ENCODE measurements around the gene ZCCHC12.
"Not testable (repeated sequence)": the region's sequence is repeated elsewhere in the genome, so short reads cannot be mapped to it uniquely, and the experiment has no call there.

The ZCCHC12 gene

DNA sequence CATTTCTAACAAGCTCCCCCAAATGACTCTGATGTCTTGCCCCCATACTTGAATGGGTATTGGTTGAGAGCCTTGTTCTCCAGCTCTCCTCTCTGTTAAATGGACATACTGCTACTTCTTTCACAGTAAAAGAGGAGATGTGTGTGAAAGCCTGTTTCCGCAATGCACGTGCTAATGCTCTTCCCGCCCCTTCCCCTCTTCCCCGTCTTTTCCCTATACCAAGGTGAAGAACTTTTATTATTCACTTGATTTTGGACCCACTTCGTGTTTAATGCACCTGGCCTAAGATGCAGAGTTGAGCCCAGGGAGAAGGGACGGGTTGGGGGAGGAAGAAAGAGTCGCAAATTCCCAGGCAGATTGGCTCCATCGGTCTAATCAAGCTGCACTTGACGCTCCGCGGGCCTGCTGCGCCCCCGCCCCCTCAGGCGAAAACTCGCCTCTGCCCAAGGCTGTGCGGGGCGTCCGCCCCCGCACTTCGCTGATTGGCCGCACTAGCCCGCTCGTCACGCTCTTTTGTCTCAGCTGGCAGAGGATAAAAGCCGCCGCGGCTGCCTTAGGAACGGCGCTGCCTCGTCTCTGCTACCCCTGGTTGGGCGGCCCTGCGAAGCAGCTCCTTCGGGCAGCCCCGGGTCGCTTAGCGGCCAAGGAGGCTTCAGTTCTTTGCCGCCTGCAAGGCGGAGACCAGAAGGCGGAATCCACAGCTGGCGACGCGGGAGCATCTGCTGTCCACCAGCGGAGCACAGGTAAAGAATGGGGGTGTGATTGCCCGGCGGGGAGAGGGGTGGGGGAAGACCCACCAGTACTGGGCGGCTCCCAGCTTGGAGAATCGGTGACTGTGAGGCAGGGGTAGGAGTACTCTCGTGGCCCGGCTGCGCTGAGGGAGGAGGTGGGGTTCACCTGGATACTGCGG, at the start of gene ZCCHC12:
Gene ZCCHC12 (plus strand): TSS at position 562 of the 910 bp plus-strand sequence. CDS start 1,421 bp downstream, outside the sequence.
- peak; percentile 83 for DNase-seq (ENCODE audit: low spot score)

DNA sequence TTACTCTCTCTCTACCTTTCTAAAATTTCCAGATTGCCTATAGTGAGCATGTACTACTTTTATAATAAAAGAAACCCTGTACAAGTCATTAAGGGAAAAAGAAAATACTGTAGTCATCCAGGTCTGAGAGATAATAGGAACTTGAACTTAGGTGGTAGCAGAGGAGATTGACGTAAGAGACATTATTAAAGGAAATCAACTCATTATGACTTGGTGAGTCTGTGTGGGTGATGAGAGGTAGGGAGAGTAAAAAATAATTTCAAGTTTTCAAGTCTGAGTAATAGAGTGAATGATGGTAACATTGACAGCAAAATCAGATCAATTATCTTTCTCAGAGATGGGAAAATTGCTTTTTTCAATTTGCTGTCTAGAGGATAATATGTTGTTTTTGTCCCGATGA, 44.0 kb upstream of the ZCCHC12 start:
- no peak for DNase-seq (ENCODE audit: low spot score)

- no peak for DNase-seq (ENCODE audit: low spot score)
Observed at GRCh38 chrX:118780509-118780908, 43.1 kb upstream of the ZCCHC12 start.

- no peak for DNase-seq (ENCODE audit: low spot score)
Observed at GRCh38 chrX:118780911-118781310, 42.7 kb upstream of the ZCCHC12 start.

DNA sequence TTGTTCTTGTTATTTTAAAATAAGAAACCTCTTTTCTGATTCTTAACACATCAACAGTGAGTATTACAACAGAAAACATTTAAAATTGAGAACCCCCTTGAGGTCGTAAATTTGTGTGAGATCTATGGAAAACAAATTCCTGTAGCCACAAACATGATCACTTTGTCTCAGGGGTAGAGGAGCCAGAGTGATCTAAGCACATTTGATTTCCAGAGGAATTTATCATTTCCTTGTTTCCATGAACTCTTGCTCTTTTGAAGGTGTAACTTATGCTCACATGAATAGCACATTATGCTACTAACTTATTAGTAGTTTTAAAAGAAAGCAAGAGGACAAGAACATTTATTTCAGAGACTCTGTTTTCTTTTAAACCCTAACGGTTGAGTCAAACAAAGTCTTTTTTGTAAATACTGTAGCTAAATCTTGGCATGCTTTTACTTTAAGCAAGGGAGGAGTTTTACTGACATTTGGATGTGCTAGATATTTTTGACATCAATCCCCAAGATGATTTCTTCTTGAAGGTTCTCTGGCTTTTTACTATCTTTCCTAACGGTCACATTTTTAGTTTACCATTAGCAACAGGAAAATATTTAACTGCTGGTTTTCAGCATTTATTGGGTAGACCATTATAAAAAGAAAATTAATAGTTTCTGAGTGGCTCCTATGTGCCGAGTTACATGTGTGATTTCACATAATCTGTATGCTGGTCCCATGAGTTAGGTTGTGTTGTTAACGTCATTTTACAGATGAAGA, 27.9 kb upstream of the ZCCHC12 start:
- no peak for DNase-seq (ENCODE audit: low spot score)

DNA sequence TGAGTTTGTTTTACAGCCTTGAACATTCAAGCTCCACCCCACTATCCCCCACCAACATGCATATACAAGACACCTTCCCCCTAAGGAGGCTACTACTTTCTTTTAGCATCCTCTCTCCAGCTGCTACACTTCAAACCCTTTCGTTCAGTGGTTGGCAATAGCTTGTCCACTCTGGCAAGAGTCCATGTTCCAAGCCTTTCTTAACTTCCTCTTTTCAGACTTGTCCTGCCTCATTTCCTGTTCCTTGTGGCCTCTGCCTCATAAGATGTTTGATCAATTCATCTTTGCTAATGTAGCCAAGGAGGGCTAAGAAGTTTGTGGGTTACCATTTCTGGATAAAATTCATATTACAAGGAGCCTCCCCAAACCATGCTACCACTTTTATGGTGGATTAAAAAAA, 20.8 kb upstream of the ZCCHC12 start:
- no peak for DNase-seq (ENCODE audit: low spot score)

GRCh38 chrX:118807151-118808017, 16.2 kb upstream of the ZCCHC12 start:
- peak; percentile 52 for DNase-seq (ENCODE audit: low spot score)

GRCh38 chrX:118817257-118817656, 6.4 kb upstream of the ZCCHC12 start:
- not testable (repeated sequence) for DNase-seq (ENCODE audit: low spot score)

GRCh38 chrX:118824173-118824730, 628 bp downstream of the ZCCHC12 start:
- DNase-seq (ENCODE audit: low spot score) = no peak

DNA sequence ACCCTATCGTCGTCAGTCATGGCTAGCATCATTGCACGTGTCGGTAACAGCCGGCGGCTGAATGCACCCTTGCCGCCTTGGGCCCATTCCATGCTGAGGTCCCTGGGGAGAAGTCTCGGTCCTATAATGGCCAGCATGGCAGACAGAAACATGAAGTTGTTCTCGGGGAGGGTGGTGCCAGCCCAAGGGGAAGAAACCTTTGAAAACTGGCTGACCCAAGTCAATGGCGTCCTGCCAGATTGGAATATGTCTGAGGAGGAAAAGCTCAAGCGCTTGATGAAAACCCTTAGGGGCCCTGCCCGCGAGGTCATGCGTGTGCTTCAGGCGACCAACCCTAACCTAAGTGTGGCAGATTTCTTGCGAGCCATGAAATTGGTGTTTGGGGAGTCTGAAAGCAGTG, 1.6 kb downstream of the ZCCHC12 start:
- no peak for DNase-seq (ENCODE audit: low spot score)

DNA sequence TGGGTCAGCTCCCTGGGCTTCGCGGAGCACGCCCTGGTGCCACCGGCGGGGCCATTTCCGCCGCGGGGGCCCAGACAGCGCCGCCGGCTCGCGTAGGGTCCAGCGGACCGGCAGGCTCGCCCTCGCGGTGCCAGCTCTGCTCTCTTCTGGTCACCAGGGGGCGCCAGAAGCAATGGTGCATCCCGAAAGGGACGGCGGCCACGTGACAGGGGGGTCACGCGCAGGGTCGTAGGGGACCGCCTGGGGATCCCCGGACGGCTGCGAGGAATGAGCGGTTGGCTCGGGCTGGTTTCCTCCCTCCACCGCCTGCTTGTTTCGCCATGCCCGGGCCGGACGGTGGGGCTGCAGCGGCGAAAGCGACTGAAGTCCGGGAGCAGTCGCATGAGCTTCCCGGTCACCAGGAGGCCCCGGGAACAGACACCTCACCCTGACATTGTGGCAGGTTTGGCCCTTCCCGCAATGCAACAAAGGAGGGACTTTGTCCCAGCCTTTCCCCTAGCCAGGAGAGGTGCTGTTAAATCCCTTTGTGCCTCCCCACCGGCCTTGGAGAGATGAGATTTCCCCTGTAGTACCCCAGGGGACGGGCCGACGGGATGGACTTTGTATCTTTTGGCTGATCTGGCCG, 15.8 kb downstream of the ZCCHC12 start:
- peak; percentile 87 for DNase-seq (ENCODE audit: low spot score)

GRCh38 chrX:118847676-118848075, 24.1 kb downstream of the ZCCHC12 start:
- no peak for DNase-seq (ENCODE audit: low spot score)

DNA sequence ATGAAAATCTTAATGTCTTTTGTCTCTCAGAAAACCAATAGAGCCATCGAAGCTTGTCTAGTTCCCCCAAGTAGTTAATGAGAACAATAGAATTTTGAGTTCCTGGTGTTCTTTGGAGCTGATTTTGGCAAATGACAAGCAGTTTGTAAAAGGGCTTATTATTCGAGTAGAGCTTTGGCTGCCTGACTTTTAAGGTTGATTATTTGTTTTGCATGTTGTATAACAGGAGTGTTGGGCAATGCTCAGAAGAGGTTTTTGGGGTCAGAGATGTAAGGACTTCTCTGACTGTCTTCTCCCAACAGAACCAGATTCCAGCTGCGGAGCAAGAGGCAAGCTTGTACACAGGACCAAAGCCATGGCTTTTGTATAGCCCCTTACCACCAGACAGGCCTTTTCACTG, 30.0 kb downstream of the ZCCHC12 start:
- DNase-seq (ENCODE audit: low spot score) = no peak

GRCh38 chrX:118855681-118856310, 32.2 kb downstream of the ZCCHC12 start:
- DNase-seq (ENCODE audit: low spot score) = no peak

- no peak for DNase-seq (ENCODE audit: low spot score)
Observed at GRCh38 chrX:118857006-118857405, 33.4 kb downstream of the ZCCHC12 start.

DNA sequence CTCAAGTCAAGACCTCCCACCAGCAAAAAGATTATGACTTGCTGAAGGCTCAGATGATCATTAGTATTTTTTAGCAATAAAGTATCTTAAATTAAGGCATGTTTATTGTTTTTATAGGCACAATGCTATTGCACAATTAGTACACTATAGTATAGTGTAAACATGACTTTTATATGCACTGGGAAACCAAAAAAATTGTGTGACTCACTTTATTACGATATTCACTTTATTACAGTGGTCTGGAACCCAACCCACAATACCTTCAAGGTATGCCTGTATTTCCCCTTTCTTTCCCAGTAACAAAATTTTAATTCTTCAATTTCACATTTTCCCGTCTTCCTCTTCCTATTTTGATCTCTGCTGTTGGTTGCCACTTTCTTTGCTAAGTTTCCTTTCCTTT, 37.7 kb downstream of the ZCCHC12 start:
- no peak for DNase-seq (ENCODE audit: low spot score)

- DNase-seq (ENCODE audit: low spot score) = no peak
Observed at GRCh38 chrX:118862091-118862490, 38.5 kb downstream of the ZCCHC12 start.

DNA sequence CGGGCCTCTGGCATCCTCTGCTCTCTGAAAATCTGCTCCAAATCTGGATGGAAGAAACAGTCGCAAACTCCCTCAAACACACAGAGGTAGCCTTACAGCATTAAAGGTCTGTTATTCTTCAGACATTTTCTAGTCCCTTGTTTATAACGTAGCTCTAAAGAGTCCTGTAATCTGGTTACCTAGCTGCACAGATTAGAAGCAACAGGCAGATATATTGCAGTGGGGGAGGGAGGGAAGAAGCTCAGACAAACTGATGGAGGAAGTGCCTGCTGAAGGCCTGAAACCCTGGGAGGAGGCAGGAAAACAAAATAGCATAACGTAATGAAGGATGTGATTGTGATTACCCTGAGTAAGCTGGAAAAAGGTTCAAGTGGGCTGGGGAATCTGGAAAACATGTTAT, 39.4 kb downstream of the ZCCHC12 start:
- DNase-seq (ENCODE audit: low spot score) = no peak

- no peak for DNase-seq (ENCODE audit: low spot score)
Observed at GRCh38 chrX:118864063-118864635, 40.5 kb downstream of the ZCCHC12 start.

DNA sequence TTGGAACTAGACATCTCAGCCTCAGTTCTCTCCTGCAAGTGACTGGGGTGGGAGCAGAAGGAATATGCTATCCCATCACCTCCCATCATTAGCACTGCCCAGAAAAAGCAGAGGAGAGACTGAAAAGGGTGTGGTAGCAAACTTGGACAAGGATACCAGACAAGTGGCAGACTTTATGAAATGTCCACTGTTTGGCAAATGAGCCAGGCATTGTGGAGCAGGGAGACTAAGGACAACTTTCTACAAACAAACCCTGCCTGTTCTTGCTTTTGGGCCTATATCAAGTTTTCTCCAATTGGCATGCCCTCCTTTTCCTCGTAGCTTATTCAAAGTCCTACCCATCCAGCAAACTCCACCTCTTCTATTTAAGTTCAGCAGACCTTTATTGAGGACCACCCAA, 41.6 kb downstream of the ZCCHC12 start:
- DNase-seq (ENCODE audit: low spot score) = no peak

DNA sequence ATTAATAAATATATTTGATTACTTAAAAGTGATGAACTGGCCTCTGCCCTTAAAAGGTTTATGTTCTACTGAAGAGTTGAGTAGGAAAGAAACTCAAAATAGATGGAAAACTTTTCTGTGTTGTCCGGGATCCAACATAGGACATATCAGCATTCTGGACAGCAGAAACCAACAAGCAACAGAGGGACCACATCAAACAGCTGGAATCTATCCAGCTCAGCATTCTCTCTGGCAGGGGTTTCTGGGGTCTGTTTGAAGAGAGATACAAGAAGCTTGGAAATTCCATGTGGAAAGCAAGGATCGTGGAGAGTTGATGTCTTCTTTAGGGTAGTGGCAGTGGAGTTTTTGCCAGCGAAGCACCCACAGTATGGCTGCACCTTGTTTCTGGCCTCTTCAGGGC, 43.6 kb downstream of the ZCCHC12 start:
- no peak for DNase-seq (ENCODE audit: low spot score)
